HG02798 (cell line): ENCODE data around the gene NRDE2.
"Not testable (repeated sequence)": the region's sequence is repeated elsewhere in the genome, so short reads cannot be mapped to it uniquely, and the experiment has no call there.

Experiments used
- ATAC-seq: cut with Tn5 transposase; IDR thresholded peaks from one replicate; pipeline ENCODE4 v1.9.1; 2021; ENCODE audit warnings: mild to moderate bottlenecking; ENCODE audit not compliant: unreplicated experiment, poor library complexity

NRDE2 gene

DNA sequence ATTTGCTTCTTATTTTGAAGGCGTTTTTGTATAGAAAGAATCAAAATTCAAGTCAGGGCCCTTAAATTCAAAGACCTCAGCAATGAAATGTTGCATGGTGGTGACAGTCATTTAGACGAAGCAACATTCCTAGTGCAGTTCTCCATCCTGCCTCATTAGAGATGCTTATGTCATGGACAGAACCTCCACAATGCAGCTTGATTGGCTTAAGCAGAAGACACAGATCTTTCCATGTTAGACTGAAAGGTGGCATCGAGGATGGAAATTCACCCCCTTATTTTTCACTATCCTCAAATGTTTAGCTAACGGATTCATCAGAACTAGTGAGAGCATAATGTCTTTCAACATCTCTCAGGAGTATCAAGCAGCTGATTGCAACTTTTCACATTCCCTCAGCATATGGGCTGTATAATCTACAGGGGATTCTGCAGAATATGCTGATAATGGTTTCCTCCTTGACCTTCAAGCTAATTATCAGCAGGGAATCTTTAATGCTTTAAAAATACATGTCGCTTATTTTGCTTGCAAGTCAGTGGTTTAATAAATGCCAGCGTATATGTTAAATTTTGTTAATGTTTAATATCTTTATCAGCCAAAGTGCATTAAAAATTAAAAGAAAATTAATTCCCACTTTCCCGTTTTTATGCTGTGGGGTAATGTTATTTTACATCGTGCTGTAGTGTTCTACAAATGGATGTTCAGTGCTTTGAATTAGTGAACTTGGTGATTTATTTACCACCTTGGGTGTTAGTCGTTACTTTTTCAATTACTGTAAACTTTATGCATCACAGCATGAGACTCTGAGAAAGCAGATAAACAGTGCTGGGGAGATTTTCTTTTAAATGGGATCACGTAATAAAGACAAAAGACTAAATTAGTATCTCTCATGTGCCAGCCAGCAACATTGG is 12.8 kb upstream of the NRDE2 start:
- ATAC-seq = no peak

- no peak for ATAC-seq
These were observed 10.6 kb upstream of the NRDE2 start for GRCh38 chr14:90342327-90342726.

DNA sequence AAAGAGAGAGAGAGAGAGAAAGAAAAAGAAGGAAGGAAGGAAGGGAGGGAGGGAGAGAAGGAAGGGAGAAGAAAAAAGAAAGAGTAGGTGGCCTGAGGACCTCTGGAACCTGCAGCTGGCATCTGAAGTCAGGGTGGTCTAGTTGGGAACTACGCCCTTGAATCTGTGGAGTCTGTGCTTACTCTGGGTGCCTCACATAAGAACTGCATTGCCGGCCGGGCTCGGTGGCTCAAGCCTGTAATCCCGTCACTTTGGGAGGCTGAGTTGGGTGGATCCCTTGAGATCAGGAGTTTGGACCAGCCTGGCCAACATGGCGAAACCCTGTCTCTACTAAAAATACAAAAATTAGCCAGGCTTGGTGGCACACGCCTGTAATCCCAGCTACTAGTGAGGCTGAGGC is 10.0 kb upstream of the NRDE2 start:
- no peak for ATAC-seq

- ATAC-seq = not testable (repeated sequence)
These were observed 9.5 kb upstream of the NRDE2 start for GRCh38 chr14:90341232-90341631.

DNA sequence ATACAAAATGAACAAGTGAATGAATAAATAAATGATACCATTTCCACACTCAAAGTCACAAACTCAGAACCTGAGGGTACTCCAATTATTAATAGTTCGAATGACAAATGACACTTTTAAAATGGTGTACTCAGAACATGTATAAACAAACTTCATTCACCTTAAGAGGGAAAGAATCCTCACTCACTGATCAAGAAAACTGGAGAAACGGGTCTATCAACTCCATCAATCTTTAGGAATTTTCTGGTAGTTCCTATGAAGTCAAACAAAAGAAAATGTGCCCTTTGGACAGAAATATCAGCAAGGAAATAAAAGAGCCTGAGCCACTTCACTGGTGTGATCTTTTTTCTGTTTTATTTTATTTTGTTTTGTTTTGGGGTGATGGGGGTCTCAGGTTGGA is 5.2 kb upstream of the NRDE2 start:
- ATAC-seq = no peak

DNA sequence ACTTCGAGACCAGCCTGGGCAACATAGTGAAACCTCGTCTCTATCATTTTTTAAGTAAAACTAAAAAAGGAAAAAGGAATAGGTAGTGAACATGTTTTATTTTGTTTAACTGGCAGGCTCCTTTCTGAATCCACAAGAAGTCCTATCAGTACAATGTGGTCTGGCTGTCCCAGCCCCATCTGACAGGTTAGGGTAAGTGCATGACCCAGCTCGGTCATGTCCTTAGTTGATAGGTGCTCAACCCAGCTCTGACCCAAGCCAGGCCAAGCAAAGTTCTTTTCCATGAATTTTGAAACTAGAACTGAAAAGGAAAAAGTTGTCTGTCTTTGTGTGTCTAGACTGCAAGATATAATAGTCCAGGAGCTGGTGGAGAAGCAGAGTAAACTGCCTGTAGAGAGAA is 4.7 kb upstream of the NRDE2 start:
- ATAC-seq = no peak

DNA sequence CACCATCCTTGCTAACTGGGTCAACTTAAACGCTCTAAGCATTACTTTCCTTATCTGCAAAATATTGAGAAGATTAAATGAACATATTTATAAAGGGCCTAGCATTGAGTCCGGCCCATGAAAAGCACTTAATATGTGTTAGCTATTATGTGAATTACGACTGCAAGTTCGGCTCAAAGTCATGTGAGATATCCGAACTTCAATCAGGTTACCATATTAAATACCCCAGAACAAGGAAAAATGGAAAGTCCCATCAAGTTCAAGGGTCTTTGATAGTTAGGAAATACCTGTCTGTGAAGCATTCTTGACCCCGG is 487 bp upstream of the NRDE2 start:
- peak; percentile 4 for ATAC-seq

DNA sequence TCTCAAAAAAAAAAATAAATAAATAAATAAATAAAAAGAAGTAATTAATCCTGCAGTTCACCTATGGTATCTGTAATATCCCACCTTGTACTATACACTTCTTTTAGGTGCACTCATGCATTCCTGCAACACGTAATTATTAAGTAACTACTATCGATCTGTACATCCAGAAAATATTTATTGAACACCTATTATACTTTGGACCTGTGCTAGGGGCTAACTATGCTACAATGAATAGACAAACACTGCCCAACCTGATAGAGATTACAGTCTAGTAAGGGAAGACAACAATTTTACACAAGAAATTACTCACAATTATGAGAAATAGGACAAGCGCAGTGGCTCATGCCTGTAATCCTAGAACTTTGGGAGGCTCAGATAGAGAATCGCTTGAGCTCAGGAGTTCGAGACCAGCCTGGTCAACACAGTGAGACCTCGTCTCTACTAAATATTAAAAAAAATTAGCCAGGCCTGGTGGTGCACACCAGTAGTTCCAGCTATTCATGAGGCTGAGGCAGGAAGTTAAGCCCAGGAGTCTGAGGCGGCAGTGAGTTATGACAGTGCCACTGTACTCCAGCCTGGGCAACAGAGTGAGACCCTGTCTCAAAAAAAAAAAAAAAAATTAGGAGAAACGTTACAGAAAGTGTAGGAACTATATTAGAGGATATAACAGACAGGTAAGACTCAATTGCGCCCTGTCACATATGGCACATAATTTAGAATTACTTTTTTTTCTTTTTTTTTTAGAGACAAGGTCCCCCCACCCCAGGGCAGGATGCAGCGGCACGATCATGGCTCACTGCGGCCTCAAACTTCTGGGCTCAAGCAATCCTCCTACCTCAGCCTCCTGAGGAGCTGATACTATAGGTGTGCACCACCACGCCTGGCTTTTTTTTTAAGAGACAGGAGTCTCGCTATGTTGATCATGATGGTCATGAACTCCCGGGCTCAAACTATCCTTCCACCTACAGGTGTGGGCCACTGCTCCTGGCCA is 1.2 kb downstream of the NRDE2 start:
- no peak for ATAC-seq

DNA sequence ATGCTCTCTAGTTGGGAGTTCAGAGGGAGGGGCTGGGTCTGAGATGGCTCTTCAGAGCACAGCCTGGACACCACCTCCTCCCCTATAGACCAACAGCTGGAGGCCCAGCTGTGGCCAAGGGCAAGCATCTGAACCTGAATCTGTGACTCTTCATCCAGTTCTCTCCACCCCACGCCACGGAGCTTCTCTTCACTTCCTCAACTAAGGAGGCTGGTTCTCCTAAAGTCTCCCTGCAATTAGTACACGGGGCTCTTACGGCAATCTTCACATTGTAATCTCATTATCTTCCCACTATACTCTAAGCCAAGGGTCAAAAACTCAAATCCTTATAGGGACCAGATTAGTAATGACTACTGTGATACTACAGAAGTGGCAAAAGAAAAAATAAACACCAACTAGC is 9.8 kb downstream of the NRDE2 start:
- ATAC-seq = no peak

GRCh38 chr14:90319634-90320541 is 11.9 kb downstream of the NRDE2 start:
- no peak for ATAC-seq

GRCh38 chr14:90319173-90319572 is 12.6 kb downstream of the NRDE2 start:
- ATAC-seq = no peak

GRCh38 chr14:90318016-90318415 is 13.7 kb downstream of the NRDE2 start:
- no peak for ATAC-seq

DNA sequence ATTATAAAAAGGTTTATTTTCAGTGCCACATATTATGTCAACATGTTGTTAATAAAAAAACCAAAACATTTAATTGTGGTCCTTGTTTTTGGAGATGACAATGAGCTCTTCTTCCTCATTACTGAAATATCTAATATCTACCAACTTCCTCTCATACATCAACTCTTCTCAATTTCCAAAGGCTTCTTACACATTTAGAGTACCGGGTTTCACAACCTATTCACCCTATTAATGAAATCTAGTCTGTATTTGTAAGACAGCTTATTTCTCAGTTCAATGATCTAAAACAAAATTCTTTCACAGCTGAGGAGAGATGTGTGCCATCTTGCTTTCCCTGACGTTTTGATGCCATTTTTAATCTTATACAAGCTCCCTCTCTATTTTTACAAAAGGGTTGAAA is 14.5 kb downstream of the NRDE2 start:
- ATAC-seq = no peak

- ATAC-seq = no peak
These were observed 23.2 kb downstream of the NRDE2 start for GRCh38 chr14:90308561-90308960.

DNA sequence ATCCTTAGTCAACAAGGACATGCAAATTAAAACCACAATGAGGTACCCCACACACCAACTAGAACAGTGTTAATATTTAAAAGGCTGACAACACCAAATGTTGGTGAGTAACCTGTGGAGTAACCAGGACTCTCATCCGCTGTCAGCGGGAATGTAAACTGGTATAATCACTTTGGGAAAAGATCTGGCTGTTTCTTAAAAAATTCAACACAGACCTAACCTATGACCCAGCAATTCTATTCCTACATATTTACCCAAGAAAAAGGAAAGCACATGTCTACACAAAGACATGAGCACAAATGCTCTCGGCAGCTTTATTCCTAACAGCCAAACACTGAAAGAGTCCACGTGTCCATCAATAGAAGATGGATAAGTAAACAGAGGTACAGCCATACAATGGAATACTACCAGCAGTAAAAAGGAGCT is 26.6 kb downstream of the NRDE2 start:
- no peak for ATAC-seq

DNA sequence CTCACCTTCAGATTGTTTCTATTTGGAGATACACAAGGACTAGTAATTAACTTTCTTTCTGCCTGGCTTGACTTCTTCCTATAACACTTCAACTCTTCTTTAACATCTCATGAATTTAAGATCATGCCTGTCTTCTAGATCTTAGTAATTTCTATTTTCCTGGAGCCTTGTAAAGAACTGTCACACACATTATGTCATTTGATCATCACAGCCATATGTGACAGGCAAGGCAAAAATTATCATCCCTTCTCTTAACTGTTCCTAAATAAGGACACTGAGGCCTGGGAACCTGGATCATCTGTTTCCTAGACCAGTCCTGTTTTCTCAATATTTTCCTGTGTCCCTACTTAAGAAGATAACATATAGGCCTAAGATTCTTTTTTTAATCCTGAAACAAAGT is 27.2 kb downstream of the NRDE2 start:
- no peak for ATAC-seq

DNA sequence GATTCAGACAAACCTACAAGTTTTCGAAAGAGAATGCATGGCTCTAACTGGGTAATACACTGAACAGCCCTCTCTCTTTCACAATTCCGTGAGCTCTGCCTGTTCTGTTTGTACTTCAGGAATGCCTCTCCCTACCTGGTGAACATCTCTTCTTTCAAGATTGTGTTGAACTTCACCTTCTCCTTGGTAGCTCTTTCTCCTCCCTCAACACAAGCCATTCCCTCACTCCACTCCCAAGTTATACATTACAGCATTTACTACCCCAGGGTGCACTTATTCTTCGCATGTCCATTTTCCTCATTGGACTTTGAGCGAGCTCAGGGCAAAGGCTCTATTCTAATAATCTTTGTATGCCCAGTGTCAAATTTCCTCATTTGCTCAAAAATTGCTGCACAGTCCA is 28.3 kb downstream of the NRDE2 start:
- ATAC-seq = no peak

- no peak for ATAC-seq
These were observed 29.0 kb downstream of the NRDE2 start for GRCh38 chr14:90302529-90303303.

DNA sequence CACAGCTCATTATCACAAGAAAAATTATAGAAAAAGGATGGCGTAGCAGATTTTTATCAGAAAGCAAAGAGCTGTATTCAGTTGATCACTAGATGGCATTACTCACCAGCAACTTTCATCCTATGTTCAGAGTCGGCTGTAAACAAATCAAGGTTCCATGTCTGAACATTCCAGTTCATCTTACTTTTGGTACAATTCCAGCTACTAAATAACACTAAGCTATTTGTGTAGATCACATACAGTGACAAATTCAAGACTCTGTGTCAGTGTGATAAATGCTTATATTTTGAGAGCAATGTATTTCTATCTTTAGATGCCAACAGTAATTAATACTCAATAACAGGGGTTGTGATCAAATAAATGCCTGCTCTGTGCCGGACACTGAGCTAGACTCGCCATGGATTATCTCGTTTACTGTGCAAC is 30.1 kb downstream of the NRDE2 start:
- no peak for ATAC-seq
